K562 (cell line): ENCODE measurements around the gene NPC1. TPM values are rescaled to one million over a fixed set of nuclear protein-coding genes. Genes with fewer than 3 reads are reported as not detected.
A peak's percentile ranks its signal among the peaks of the same experiment; 100 is the strongest.

Experiments
- ATAC-seq: fragments of 200-7000 bp; cut with Tn5 transposase; 3 replicates; pipeline ENCODE4 v1.9.1; 2020; ENCODE audit warnings: moderate library complexity
- BruUV-seq: library from RNA; stranded (reverse); fragments of 400-500 nt; replicated peaks from 2 replicates; lab custom pipeline; 2021; lab: Mats Ljungman, UMichigan
- CTCF ChIA-PET: fragments of 300-600 bp; formaldehyde crosslinking; extraction: SDS; loops from one replicate; lab custom pipeline; 2021; ENCODE audit warnings: low intra/inter-chr PET ratio; lab: Yijun Ruan, JAX
- POLR2A ChIA-PET: fragments of 300-600, 350-650 bp; sonication (Branson Sonifier 250); formaldehyde crosslinking; extraction: SDS; loops from one replicate; lab custom pipeline; 2021; ENCODE audit warnings: antibody characterized with exemption, inconsistent platforms; lab: Yijun Ruan, JAX
- DNase-seq, 4 experiments: peaks; one replicate each; pipeline versions ENCODE4 v3.0.0 to v3.0.0-alpha.2; 2011 to 2018; ENCODE audit warnings: low spot score in 3 of 4, mixed read lengths in 3 of 4; ENCODE audit errors: extremely low read depth in 1 of 4
- FAIRE-seq: peaks from 2 replicates; lab custom pipeline; 2011; peaks lifted over from hg19 to GRCh38; lab: Jason Lieb, UNC
- H2AFZ ChIP-seq: 2 replicates; pipeline ENCODE4 v1.6.0; 2011; ENCODE audit warnings: low read depth, low read length, control low read depth, inconsistent platforms
- H3K27ac ChIP-seq: fragments of 200-600 bp; 3 replicates; pipeline ENCODE4 v1.8.0; 2011; ENCODE audit warnings: low read depth, mild to moderate bottlenecking, control low read depth, inconsistent platforms, low read length, moderate library complexity, mixed read lengths; ENCODE audit errors: extremely low read depth
- H3K27me3 ChIP-seq, 2 experiments: fragments of 300-600 bp in 1 of 2; 2 replicates in 1 of 2; 3 replicates in 1 of 2; pipeline versions ENCODE4 v1.6.0 to v1.8.0; 2011; ENCODE audit warnings: inconsistent platforms in 2 of 2, low read length in 2 of 2, mild to moderate bottlenecking in 1 of 2, mixed read lengths in 1 of 2, moderate library complexity in 1 of 2; ENCODE audit not compliant: control insufficient read depth in 2 of 2, insufficient read depth in 2 of 2
- H3K36me3 ChIP-seq: fragments of 300-600 bp; 3 replicates; pipeline ENCODE4 v1.8.0; 2011; ENCODE audit warnings: mild to moderate bottlenecking, low read length, inconsistent platforms; ENCODE audit not compliant: control insufficient read depth, insufficient read depth
- H3K4me1 ChIP-seq, 2 experiments: fragments of 200-600 bp in 1 of 2; replicated peaks in 1 of 2; 2 replicates in 1 of 2; 3 replicates in 1 of 2; pipeline versions ENCODE4 v1.5.1 to v1.8.0; 2011; ENCODE audit warnings: inconsistent platforms in 2 of 2, low read length in 2 of 2, mild to moderate bottlenecking in 1 of 2, mixed read lengths in 1 of 2, moderate library complexity in 1 of 2; ENCODE audit not compliant: control insufficient read depth in 2 of 2, insufficient read depth in 2 of 2
- H3K4me2 ChIP-seq: 2 replicates; pipeline ENCODE4 v1.6.1; 2011; ENCODE audit warnings: low read length, control low read depth, inconsistent platforms, mixed read lengths; ENCODE audit not compliant: insufficient read depth
- H3K4me3 ChIP-seq: fragments of 200-600 bp; sonication (generic), shearing (Covaris generic); 2 replicates; pipeline ENCODE4 v1.5.1; 2016; ENCODE audit warnings: control low read depth, inconsistent platforms
- H3K79me2 ChIP-seq: fragments of 200-600 bp; 3 replicates; pipeline ENCODE4 v1.8.0; 2011; ENCODE audit warnings: low read length, inconsistent platforms; ENCODE audit not compliant: control insufficient read depth, insufficient read depth
- H3K9ac ChIP-seq, 2 experiments: 2 replicates each; pipeline versions ENCODE4 v1.6.0 to v1.6.1; 2011; ENCODE audit warnings: low read depth in 2 of 2, low read length in 2 of 2, control low read depth in 1 of 2, inconsistent platforms in 1 of 2, mild to moderate bottlenecking in 1 of 2, mixed read lengths in 1 of 2; ENCODE audit not compliant: insufficient read depth in 1 of 2
- H3K9me1 ChIP-seq: one replicate; pipeline ENCODE4 v1.6.0; 2011; ENCODE audit warnings: inconsistent platforms, mild to moderate bottlenecking, low read length, moderate library complexity; ENCODE audit not compliant: control insufficient read depth, insufficient read depth
- H3K9me3 ChIP-seq: replicated peaks from 2 replicates; pipeline ENCODE4 v1.5.1; 2011; ENCODE audit warnings: low read depth, low read length, inconsistent platforms; ENCODE audit not compliant: control insufficient read depth, insufficient read depth
- H4K20me1 ChIP-seq: replicated peaks from 2 replicates; pipeline ENCODE4 v1.6.1; 2011; ENCODE audit warnings: low read length, inconsistent platforms, mixed read lengths; ENCODE audit not compliant: control insufficient read depth, insufficient read depth
- DPF2 ChIP-seq: fragments of 450-650 bp; IDR thresholded peaks from 2 replicates; pipeline ENCODE4 v1.6.1; 2016
- MYNN ChIP-seq, 2 experiments: sonication (generic); formaldehyde crosslinking in 1 of 2; IDR thresholded peaks; 2 replicates each; pipeline versions ENCODE4 v1.5.0 to v1.6.1; 2016 to 2020; ENCODE audit warnings: antibody characterized with exemption in 1 of 2, missing genetic modification reagents in 1 of 2
- SLC30A9 ChIP-seq: fragments of 250-450 bp; sonication (Bioruptor Pico); IDR thresholded peaks from 2 replicates; pipeline ENCODE4 v1.8.0; 2022; ENCODE audit warnings: mild to moderate bottlenecking, moderate library complexity
- TEAD4 ChIP-seq, 2 experiments: sonication (generic) in 1 of 2; formaldehyde crosslinking in 1 of 2; IDR thresholded peaks; 2 replicates each; pipeline versions ENCODE4 v1.6.1 to v1.8.0; 2012 to 2022; ENCODE audit warnings: borderline replicate concordance in 1 of 2, inconsistent platforms in 1 of 2, low read length in 1 of 2, mild to moderate bottlenecking in 1 of 2, missing genetic modification reagents in 1 of 2
- TSC22D4 ChIP-seq: fragments of 450-650 bp; IDR thresholded peaks from 2 replicates; pipeline ENCODE4 v1.6.1; 2016; ENCODE audit warnings: missing genetic modification characterization, missing biosample characterization, control low read depth
- ZNF23 ChIP-seq: fragments of 250-450 bp; sonication (Bioruptor Pico); IDR thresholded peaks from 2 replicates; pipeline ENCODE4 v1.4.0; 2020; ENCODE audit warnings: mild to moderate bottlenecking
- ZNF444 ChIP-seq: fragments of 250-450 bp; sonication (Bioruptor Pico); IDR thresholded peaks from 2 replicates; pipeline ENCODE4 v1.4.0; 2020; ENCODE audit warnings: mild to moderate bottlenecking, moderate library complexity
- WGBS: fragments of 100-300 bp; shearing (Covaris generic); methylation state at CpG from one replicate; pipeline ENCODE4 v1.1.6; 2016; ENCODE audit warnings: low coverage, mixed read lengths; ENCODE audit not compliant: insufficient coverage; ENCODE audit errors: missing lambda C conversion rate; 5-methylcytosine and 5-hydroxymethylcytosine counted together
- in situ Hi-C: fragments of 300-500 bp; cut with MboI; formaldehyde crosslinking; loops from 4 replicates; pipeline ENCODE4 v1.15.0; 2018; ENCODE audit warnings: inconsistent platforms, mixed read lengths
- intact Hi-C: fragments of 100-400 bp; cut with micrococcal nuclease; formaldehyde crosslinking; loops from 2 replicates; pipeline ENCODE4 v1.14.2; 2022
- polyA plus RNA-seq, 8 experiments: library from polyadenylated mRNA; depleted of rRNA in 4 of 8; stranded (reverse) in 5 of 8; unstranded in 3 of 8; fragments of >200 nt; fragmentation: Nextera tagmentation in 2 of 8; fragmentation: Illumina TruSeq in 1 of 8; extraction: Ambion mirVana in 2 of 8; extraction: Trizol in 1 of 8; gene quantifications; 2 replicates each; pipeline versions ENCODE4 v1.2.1 to v1.2.3, GENCODE V29; 2011 to 2014; ENCODE audit warnings: inconsistent platforms in 1 of 8, missing spikeins in 1 of 8
- total RNA-seq, 7 experiments: library from RNA; depleted of rRNA in 6 of 7; stranded (reverse); fragments of >200 nt in 6 of 7; fragmentation: Illumina TruSeq in 2 of 7; extraction: Trizol in 2 of 7; gene quantifications; 2 replicates each; pipeline versions ENCODE4 v1.2.1 to v1.2.3, GENCODE V29; 2011 to 2021; ENCODE audit warnings: low replicate concordance in 1 of 7

NPC1 gene
- total and polyA plus RNA-seq, 9 of the 15 experiments (the other 6 are each of a cell fraction or from before 2014, with no cell fraction given) = 17.1 to 45.9 (median 27.6) TPM

DNA sequence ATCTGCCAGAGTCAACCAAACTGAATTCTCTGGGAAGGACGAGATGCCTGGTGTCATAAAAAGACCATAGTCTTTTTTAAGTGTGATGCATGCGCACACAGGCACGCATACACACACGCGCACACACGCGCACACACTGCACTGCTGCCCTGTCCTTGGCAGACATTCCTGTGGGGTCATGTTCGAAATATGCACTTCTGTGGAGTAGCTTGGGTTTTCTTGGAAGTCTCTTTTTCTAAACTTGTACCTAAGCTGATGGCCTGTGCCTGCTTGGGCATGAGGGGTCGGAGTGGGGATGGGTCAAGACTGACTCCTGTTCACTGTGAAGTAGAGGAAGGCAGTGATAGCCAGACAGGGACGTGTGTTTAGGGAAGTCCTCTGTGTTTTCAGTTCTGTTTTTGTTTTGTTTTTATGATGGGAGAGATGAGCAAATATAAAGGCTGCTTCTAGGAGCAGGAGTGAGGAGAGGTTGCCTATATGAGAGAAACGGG is 87.0 kb downstream of the NPC1 start:
- peaks cover 13 to 16% of the 10 kb centered on the region in 2 experiments; a peak in 4 of 5 replicates for H3K4me1 ChIP-seq
- no peak for DNase-seq
- ChIA-PET POLR2A (interaction anchor here (3.5 kb wide), 1 partner anchor 11 kb away, joined by 20 read pairs; no protein-coding TSS in a partner anchor), CTCF (interaction anchor here (0.5 to 1.9 kb wide), 3 partner anchors 82 to 93 kb away, joined by 3 to 12 read pairs (median 3); partner anchors contain the start of gene NPC1)
- in situ Hi-C loops (no loop called here), intact Hi-C loops (loop anchor here (1.0 to 2.0 kb wide), 2 partner anchors 88 to 203 kb away; no protein-coding TSS in a partner anchor)
- H3K4me3 ChIP-seq = no peak overlapping the region
- BruUV-seq = no TSS peak
- TF ChIP-seq DPF2 (0 out of 2 replicates have a peak, but pooled peaks have one; percentile 10), ZNF23 (no peak), TEAD4 (IDR thresholded peaks at IDR 0.05; ENCODE audit: low read length) (no peak), TEAD4 (CRISPR knock-in tag; IDR thresholded peaks at IDR 0.05; ENCODE audit: borderline replicate concordance) (no peak), TSC22D4 (peak; percentile 31; the same call in 1 of the 2 replicates), SLC30A9 (CRISPR knock-in tag) (no peak), ZNF444 (CRISPR knock-in tag) (no peak), MYNN (IDR thresholded peaks at IDR 0.05) (no peak), MYNN (CRISPR knock-in tag; IDR thresholded peaks at IDR 0.05) (no peak)
- peak overlapping the region; percentile 73 for H2AFZ ChIP-seq
- H3K4me2 ChIP-seq = no peak overlapping the region
- H3K9me1 ChIP-seq = no peaks in the 10 kb centered on the region
- no peaks in the 10 kb centered on the region for H3K27me3 ChIP-seq
- H3K9me3 ChIP-seq = no peaks in the 10 kb centered on the region
- peaks cover 9% of the 10 kb centered on the region for H3K79me2 ChIP-seq
- H3K27ac ChIP-seq = no peak overlapping the region
- H3K36me3 ChIP-seq = no peaks in the 10 kb centered on the region; the same call in 2 of the 3 replicates
- WGBS = 53% methylated on average over 11 of the region's 11 CpGs
- FAIRE-seq = no peak
- ATAC-seq = no peak
- no peaks in the 10 kb centered on the region for H4K20me1 ChIP-seq
- peak overlapping the region in 1 of 2 experiments; percentile 11; a peak in 1 of 4 replicates for H3K9ac ChIP-seq
